Measurements from ENCODE around the gene SPIRE1. TPM values are rescaled to one million over a fixed set of nuclear protein-coding genes. Genes with fewer than 3 reads are reported as not detected.

SPIRE1 gene
- total RNA-seq, 1 experiment from 2014 or later: 16.6 TPM

GRCh38 chr18:12497296-12497695, 160.6 kb downstream of the SPIRE1 start:
- H2AK5ac ChIP-seq (ENCODE audit: insufficient read length, low read length): no peak overlapping the region
- H3K27ac Mint-ChIP-seq: peak overlapping the region in 1 of 3 experiments; percentile 27; a peak in 1 of 7 replicates

More at GRCh38 chr18:12497296-12497695, 160.6 kb downstream of the SPIRE1 start:
- WGBS (ENCODE audit: extremely low coverage, insufficient read length, low lambda C conversion rate): no CpG with 5 or more reads among the region's 2 CpGs
- Histone ChIP-seq H3K79me2 (ENCODE audit: insufficient read depth, low read length) (no peaks in the 10 kb centered on the region), H4K20me1 (ENCODE audit: control insufficient read depth, insufficient read depth, insufficient read length) (no peaks in the 10 kb centered on the region), H2BK120ac (ENCODE audit: low read depth, low read length, poor library complexity, severe bottlenecking) (no peak overlapping the region), H3K4ac (ENCODE audit: low read depth, low read length) (no peak overlapping the region), H2BK5ac (ENCODE audit: insufficient read length, low read length) (no peak overlapping the region), H3K18ac (ENCODE audit: insufficient read length, low read depth, low read length) (no peak overlapping the region), H3K23ac (ENCODE audit: insufficient read length, low read depth, low read length) (no peak overlapping the region), H3T11ph (ENCODE audit: low read length) (no peak overlapping the region), H3K23me2 (ENCODE audit: insufficient read length, low read depth, low read length, poor library complexity, severe bottlenecking) (no peaks in the 10 kb centered on the region), H3K4me2 (ENCODE audit: insufficient read depth, insufficient read length, low read length) (no peak overlapping the region), H4K8ac (replicated peaks; ENCODE audit: insufficient read length, low read depth, low read length) (no peak overlapping the region), H3K27ac (ENCODE audit: insufficient read length, low read depth, low read length) (no peak overlapping the region), H3K9ac (ENCODE audit: extremely low read depth, insufficient read length, low read length) (no peak overlapping the region), H3K14ac (ENCODE audit: insufficient read depth, low read length) (no peak overlapping the region), H3K9me3 (ENCODE audit: control insufficient read depth, low read depth, low read length) (no peaks in the 10 kb centered on the region), H2BK15ac (ENCODE audit: low read depth, low read length) (no peak overlapping the region), H4K91ac (ENCODE audit: insufficient read length, low read depth, low read length) (no peak overlapping the region), H2BK12ac (ENCODE audit: insufficient read length, low read depth, low read length) (no peak overlapping the region), H3K27me3 (ENCODE audit: insufficient read depth, low read length) (no peaks in the 10 kb centered on the region), H4K5ac (ENCODE audit: insufficient read length, low read depth, low read length) (no peak overlapping the region), H2AFZ (ENCODE audit: low read length) (no peak overlapping the region), H3K79me1 (ENCODE audit: insufficient read depth, low read depth, low read length, poor library complexity, severe bottlenecking) (no peaks in the 10 kb centered on the region), H2BK20ac (ENCODE audit: low read depth, low read length, poor library complexity, severe bottlenecking) (no peak overlapping the region), H3K4me1 (ENCODE audit: insufficient read depth, low read length) (no peaks in the 10 kb centered on the region), H3K56ac (ENCODE audit: insufficient read length, low read depth, low read length) (no peak overlapping the region)
- peaks cover 0 to 7% (median 0%) of the 10 kb centered on the region in 3 experiments; a peak in 4 of 7 replicates for H3K36me3 Mint-ChIP-seq (ENCODE audit: insufficient read depth in 1 of 3, low read depth in 3 of 3)
- no peak for TF ChIP-seq CTCF (conservative IDR thresholded peaks at IDR 0.05)
- H3K9me3 Mint-ChIP-seq: no peaks in the 10 kb centered on the region
- H3K27me3 Mint-ChIP-seq (ENCODE audit: low read depth): no peaks in the 10 kb centered on the region
- no peak for DNase-seq
- no peak overlapping the region for H3K4me3 Mint-ChIP-seq
- no peaks in the 10 kb centered on the region for H3K4me1 Mint-ChIP-seq

All from H9 (cell line).